GM12878 (cell line): ENCODE results near the gene PACSIN3. TPM values are rescaled to one million over a fixed set of nuclear protein-coding genes. Genes with fewer than 3 reads are reported as not detected.

Source experiments
- ATAC-seq: fragments of 200-7000 bp; cut with Tn5 transposase; 3 replicates; pipeline ENCODE4 v1.9.1; 2020; ENCODE audit warnings: mild to moderate bottlenecking, moderate library complexity
- BruUV-seq: library from RNA; stranded (reverse); fragments of 400-500 nt; replicated peaks from 2 replicates; lab custom pipeline; 2021; lab: Mats Ljungman, UMichigan
- CTCF ChIA-PET: fragments of 300-600 bp; sonication (Branson Sonifier 250); formaldehyde crosslinking; extraction: SDS; loops from one replicate; lab custom pipeline; 2021; ENCODE audit warnings: inconsistent platforms; lab: Yijun Ruan, JAX
- POLR2A ChIA-PET: fragments of 350-600 bp; formaldehyde crosslinking; extraction: SDS; loops from one replicate; lab custom pipeline; 2021; ENCODE audit warnings: inconsistent platforms; lab: Charles Lee
- RAD21 ChIA-PET: fragments of 300-600 bp; sonication (Branson Sonifier 250); formaldehyde crosslinking; loops from one replicate; lab custom pipeline; 2023; ENCODE audit warnings: antibody characterized with exemption; ENCODE audit not compliant: unreplicated experiment; lab: Charles Lee
- SMC1A ChIA-PET: fragments of 300-600 bp; sonication (Branson Sonifier 250); formaldehyde crosslinking; loops from one replicate; lab custom pipeline; 2023; ENCODE audit not compliant: unreplicated experiment, uncharacterized antibody; lab: Charles Lee
- DNase-seq: peaks from one replicate; pipeline ENCODE4 v3.0.0-alpha.2; 2011; ENCODE audit warnings: low read depth, low spot score
- FAIRE-seq: peaks from 3 replicates; lab custom pipeline; 2011; peaks lifted over from hg19 to GRCh38; lab: Jason Lieb, UNC
- H2AFZ ChIP-seq: 2 replicates; pipeline ENCODE4 v1.6.0; 2011; ENCODE audit warnings: low read depth, low read length, control low read depth; ENCODE audit not compliant: control insufficient read depth
- H3K27ac ChIP-seq: 2 replicates; pipeline ENCODE4 v1.5.1; 2011; ENCODE audit warnings: control low read depth; ENCODE audit not compliant: control insufficient read depth, insufficient read depth
- H3K27me3 ChIP-seq, 2 experiments: replicated peaks in 1 of 2; 2 replicates each; pipeline versions ENCODE4 v1.6.0 to v1.6.1; 2011; ENCODE audit warnings: low read length in 1 of 2; ENCODE audit not compliant: control insufficient read depth in 2 of 2, insufficient read depth in 2 of 2
- H3K36me3 ChIP-seq, 2 experiments: 2 replicates each; pipeline ENCODE4 v1.5.1; 2011; ENCODE audit warnings: low read length in 1 of 2; ENCODE audit not compliant: control insufficient read depth in 2 of 2, insufficient read depth in 2 of 2
- H3K4me1 ChIP-seq: 2 replicates; pipeline ENCODE4 v1.6.1; 2011; ENCODE audit warnings: mild to moderate bottlenecking, low read length, moderate library complexity, mixed read lengths; ENCODE audit not compliant: control insufficient read depth, insufficient read depth
- H3K4me2 ChIP-seq: 2 replicates; pipeline ENCODE4 v1.6.0; 2011; ENCODE audit warnings: control low read depth; ENCODE audit not compliant: control insufficient read depth, insufficient read depth
- H3K4me3 ChIP-seq: fragments of 200-600 bp; sonication (generic); 2 replicates; pipeline ENCODE4 v1.5.1; 2016
- H3K79me2 ChIP-seq: 2 replicates; pipeline ENCODE4 v1.6.0; 2011; ENCODE audit warnings: low read length; ENCODE audit not compliant: control insufficient read depth, insufficient read depth
- H3K9ac ChIP-seq: 2 replicates; pipeline ENCODE4 v1.8.0; 2011; ENCODE audit warnings: low read length, control low read depth, mixed read lengths; ENCODE audit not compliant: control insufficient read depth, insufficient read depth
- H3K9me3 ChIP-seq: replicated peaks from 3 replicates; pipeline ENCODE4 v1.5.1; 2011; ENCODE audit warnings: mild to moderate bottlenecking, low read length; ENCODE audit not compliant: control insufficient read depth, insufficient read depth
- H4K20me1 ChIP-seq: 2 replicates; pipeline ENCODE4 v1.6.0; 2011; ENCODE audit not compliant: control insufficient read depth, insufficient read depth
- HCFC1 ChIP-seq: fragments of 150-350 bp; IDR thresholded peaks from 2 replicates; pipeline ENCODE4 v1.6.1; 2014; ENCODE audit warnings: low read length
- IKZF1 ChIP-seq: fragments of 450-650 bp; conservative IDR thresholded peaks from 2 replicates; pipeline ENCODE4 v1.6.1; 2017; ENCODE audit warnings: antibody characterized with exemption, mild to moderate bottlenecking
- NR2C1 ChIP-seq: fragments of 450-650 bp; IDR thresholded peaks from 2 replicates; pipeline ENCODE4 v1.6.1; 2017; ENCODE audit warnings: antibody characterized with exemption, mild to moderate bottlenecking, moderate library complexity
- PML ChIP-seq: IDR thresholded peaks from 2 replicates; pipeline ENCODE4 v1.6.1; 2012; ENCODE audit warnings: low read length, inconsistent platforms
- SIX5 ChIP-seq: IDR thresholded peaks from 2 replicates; pipeline ENCODE4 v1.6.1; 2011; ENCODE audit warnings: mild to moderate bottlenecking, low read depth, low read length, moderate library complexity; ENCODE audit not compliant: severe bottlenecking
- WGBS: methylation state at CpG from one replicate; pipeline ENCODE4 v1.1.6; 2016; ENCODE audit warnings: low lambda C conversion rate; ENCODE audit not compliant: insufficient replicate concordance, insufficient coverage; ENCODE audit errors: missing lambda C conversion rate; 5-methylcytosine and 5-hydroxymethylcytosine counted together
- in situ Hi-C: fragments of 300-500 bp; cut with MboI; formaldehyde crosslinking; loops from 9 replicates; pipeline ENCODE4 v1.14.3; 2018; ENCODE audit warnings: mixed read lengths
- intact Hi-C: fragments of 100-400 bp; cut with micrococcal nuclease; formaldehyde crosslinking; loops from one replicate; pipeline ENCODE4 v1.14.2; 2022; ENCODE audit not compliant: unreplicated experiment
- polyA plus RNA-seq, 11 experiments: library from polyadenylated mRNA; depleted of rRNA in 4 of 11; unstranded in 6 of 11; stranded (reverse) in 5 of 11; fragments of >200 nt; fragmentation: Nextera tagmentation in 4 of 11; fragmentation: Illumina TruSeq in 1 of 11; extraction: Ambion mirVana in 4 of 11; extraction: Trizol in 1 of 11; gene quantifications; 1 replicate in 1 of 11; 2 replicates in 10 of 11; pipeline versions ENCODE4 v1.2.1 to v1.2.3, GENCODE V29; 2011 to 2016; ENCODE audit warnings: inconsistent platforms in 2 of 11, missing spikeins in 2 of 11, low read depth in 1 of 11
- total RNA-seq, 4 experiments: library from RNA; depleted of rRNA in 3 of 4; stranded (reverse); fragments of >200 nt in 3 of 4; fragmentation: Illumina TruSeq in 1 of 4; extraction: Trizol in 1 of 4; gene quantifications; 2 replicates each; pipeline versions ENCODE4 v1.2.1 to v1.2.3, GENCODE V29; 2013 to 2021
- TF ChIP-seq, protein P1 (sequence below): fragments of 450-650 bp; IDR thresholded peaks from 2 replicates; pipeline ENCODE4 v1.6.1; 2016; ENCODE audit warnings: mild to moderate bottlenecking
- TF ChIP-seq, protein P2 (sequence below): IDR thresholded peaks from 2 replicates; pipeline ENCODE4 v1.6.1; 2012; ENCODE audit warnings: low read length, inconsistent platforms

Gene PACSIN3
- total and polyA plus RNA-seq, 10 of the 15 experiments (the other 5 are each of a cell fraction or from before 2014, with no cell fraction given): 0.05 to 0.82 (median 0.22) TPM; not detected in 1

DNA sequence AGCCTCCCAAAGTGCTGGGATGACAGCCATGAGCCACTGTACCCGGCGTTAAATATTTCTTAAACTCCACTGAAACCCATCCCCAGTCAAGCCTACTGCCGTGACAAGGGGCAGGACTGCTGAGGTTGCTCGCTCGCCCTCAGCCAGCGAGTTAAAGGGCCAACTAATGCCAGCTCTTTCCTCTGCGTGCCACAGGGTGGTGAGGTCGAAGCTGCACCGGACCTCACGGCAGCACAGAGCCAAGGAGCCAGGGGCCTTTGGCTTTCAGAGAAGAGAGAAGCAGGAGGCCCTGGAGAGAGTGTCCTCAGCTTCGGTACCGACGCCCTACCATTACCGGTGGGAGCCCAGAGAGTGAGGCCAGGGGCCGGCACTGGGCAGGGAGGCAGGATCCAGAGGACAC, 22.3 kb downstream of the PACSIN3 start:
- RAD21 ChIA-PET: interaction anchor here (1.7 kb wide), 1 partner anchor 11 kb away, joined by 3 read pairs; no protein-coding TSS in a partner anchor
- no peaks in the 10 kb centered on the region for H3K27me3 ChIP-seq
- H3K36me3 ChIP-seq: peaks cover 35 to 41% of the 10 kb centered on the region in 2 experiments
- 97% methylated on average over 15 of the region's 15 CpGs for WGBS
- H3K9ac ChIP-seq: no peak overlapping the region
- no peaks in the 10 kb centered on the region for H3K9me3 ChIP-seq
- TF ChIP-seq, protein P1, sequence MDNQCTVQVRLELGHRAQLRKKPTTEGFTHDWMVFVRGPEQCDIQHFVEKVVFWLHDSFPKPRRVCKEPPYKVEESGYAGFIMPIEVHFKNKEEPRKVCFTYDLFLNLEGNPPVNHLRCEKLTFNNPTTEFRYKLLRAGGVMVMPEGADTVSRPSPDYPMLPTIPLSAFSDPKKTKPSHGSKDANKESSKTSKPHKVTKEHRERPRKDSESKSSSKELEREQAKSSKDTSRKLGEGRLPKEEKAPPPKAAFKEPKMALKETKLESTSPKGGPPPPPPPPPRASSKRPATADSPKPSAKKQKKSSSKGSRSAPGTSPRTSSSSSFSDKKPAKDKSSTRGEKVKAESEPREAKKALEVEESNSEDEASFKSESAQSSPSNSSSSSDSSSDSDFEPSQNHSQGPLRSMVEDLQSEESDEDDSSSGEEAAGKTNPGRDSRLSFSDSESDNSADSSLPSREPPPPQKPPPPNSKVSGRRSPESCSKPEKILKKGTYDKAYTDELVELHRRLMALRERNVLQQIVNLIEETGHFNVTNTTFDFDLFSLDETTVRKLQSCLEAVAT: no peak
- no peak for TF ChIP-seq IKZF1
- no peak for TF ChIP-seq SIX5
- no peak for TF ChIP-seq PML
- TF ChIP-seq NR2C1: no peak
- TF ChIP-seq, protein P2, sequence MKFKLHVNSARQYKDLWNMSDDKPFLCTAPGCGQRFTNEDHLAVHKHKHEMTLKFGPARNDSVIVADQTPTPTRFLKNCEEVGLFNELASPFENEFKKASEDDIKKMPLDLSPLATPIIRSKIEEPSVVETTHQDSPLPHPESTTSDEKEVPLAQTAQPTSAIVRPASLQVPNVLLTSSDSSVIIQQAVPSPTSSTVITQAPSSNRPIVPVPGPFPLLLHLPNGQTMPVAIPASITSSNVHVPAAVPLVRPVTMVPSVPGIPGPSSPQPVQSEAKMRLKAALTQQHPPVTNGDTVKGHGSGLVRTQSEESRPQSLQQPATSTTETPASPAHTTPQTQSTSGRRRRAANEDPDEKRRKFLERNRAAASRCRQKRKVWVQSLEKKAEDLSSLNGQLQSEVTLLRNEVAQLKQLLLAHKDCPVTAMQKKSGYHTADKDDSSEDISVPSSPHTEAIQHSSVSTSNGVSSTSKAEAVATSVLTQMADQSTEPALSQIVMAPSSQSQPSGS: no peak
- no peak for TF ChIP-seq HCFC1
- TF ChIP-seq, all 136 proteins: peak for 0
- no peaks in the 10 kb centered on the region; the same call in 1 of the 2 replicates for H4K20me1 ChIP-seq
- ChIA-PET CTCF (interaction anchor here (2.4 kb wide), 1 partner anchor 11 kb away, joined by 8 read pairs; no protein-coding TSS in a partner anchor), SMC1A (interaction anchor here (0.9 to 2.2 kb wide), 2 partner anchors 11 to 32 kb away, joined by 3 to 9 read pairs; no protein-coding TSS in a partner anchor), POLR2A (no interaction called here)
- no peaks in the 10 kb centered on the region for H3K79me2 ChIP-seq
- ATAC-seq: no peak
- H3K27ac ChIP-seq: no peak overlapping the region
- DNase-seq: no peak
- H3K4me1 ChIP-seq: no peaks in the 10 kb centered on the region
- no peak overlapping the region for H2AFZ ChIP-seq
- H3K4me3 ChIP-seq: no peak overlapping the region
- intact Hi-C loops: no loop called here
- no TSS peak for BruUV-seq
- no peak overlapping the region for H3K4me2 ChIP-seq
- in situ Hi-C loops: loop anchor here (5.0 kb wide), 1 partner anchor 277 kb away; no protein-coding TSS in a partner anchor
- no peak for FAIRE-seq
